ENCODE results near the gene CFAP251.

CFAP251 gene

GRCh38 chr12:122005252-122005776 is 86.9 kb downstream of the CFAP251 start:
- DNase-seq = no peak

GRCh38 chr12:122006186-122006926 is 88.0 kb downstream of the CFAP251 start:
- no peak for DNase-seq

GRCh38 chr12:122009741-122010140 is 91.3 kb downstream of the CFAP251 start:
- DNase-seq = no peak

GRCh38 chr12:122012184-122012583 is 93.8 kb downstream of the CFAP251 start:
- peak; percentile 7 for DNase-seq

- DNase-seq = peak; percentile 84
Observed at GRCh38 chr12:122013136-122013535, 94.7 kb downstream of the CFAP251 start.

- peak; percentile 65 for DNase-seq
Observed at GRCh38 chr12:122013791-122014590, 95.6 kb downstream of the CFAP251 start.

- DNase-seq = no peak
Observed at GRCh38 chr12:122014781-122015180, 96.4 kb downstream of the CFAP251 start.

- no peak for DNase-seq
Observed at GRCh38 chr12:122018457-122018856, 100.1 kb downstream of the CFAP251 start.

- DNase-seq = no peak
Observed at GRCh38 chr12:122018937-122019336, 100.5 kb downstream of the CFAP251 start.

GRCh38 chr12:122020795-122021192 is 102.4 kb downstream of the CFAP251 start:
- no peak for DNase-seq

- no peak for DNase-seq
Observed at GRCh38 chr12:122021193-122021821, 102.9 kb downstream of the CFAP251 start.

- peak; percentile 68 for DNase-seq
Observed at GRCh38 chr12:122021822-122022392, 103.5 kb downstream of the CFAP251 start, which contains the start of gene BCL7A. TSS of gene BCL7A (plus strand) at chr12:122021884. CDS start at chr12:122022092, 208 bp downstream.

- DNase-seq = no peak
Observed at GRCh38 chr12:122022393-122023338, 104.3 kb downstream of the CFAP251 start.

- DNase-seq = peak; percentile 22
Observed at GRCh38 chr12:122023339-122024131, 105.1 kb downstream of the CFAP251 start.

- peak; percentile 1 for DNase-seq
Observed at GRCh38 chr12:122024132-122024785, 105.9 kb downstream of the CFAP251 start.

GRCh38 chr12:122026706-122027333 is 108.4 kb downstream of the CFAP251 start:
- no peak for DNase-seq

- DNase-seq = no peak
Observed at GRCh38 chr12:122028165-122028904, 109.9 kb downstream of the CFAP251 start.

GRCh38 chr12:122028905-122029560 is 110.6 kb downstream of the CFAP251 start:
- DNase-seq = no peak
